NCI-H128 (cell line): ENCODE data around the gene ISG15.
A peak's percentile ranks its signal among the peaks of the same experiment; 100 is the strongest.
"Not testable (repeated sequence)": the region's sequence is repeated elsewhere in the genome, so short reads cannot be mapped to it uniquely, and the experiment has no call there.

Experiments used
- DNase-seq: peaks from one replicate; lab custom pipeline; 2025; ENCODE audit not compliant: unreplicated experiment; lab: John Stamatoyannopoulos, UW

The ISG15 gene

DNA sequence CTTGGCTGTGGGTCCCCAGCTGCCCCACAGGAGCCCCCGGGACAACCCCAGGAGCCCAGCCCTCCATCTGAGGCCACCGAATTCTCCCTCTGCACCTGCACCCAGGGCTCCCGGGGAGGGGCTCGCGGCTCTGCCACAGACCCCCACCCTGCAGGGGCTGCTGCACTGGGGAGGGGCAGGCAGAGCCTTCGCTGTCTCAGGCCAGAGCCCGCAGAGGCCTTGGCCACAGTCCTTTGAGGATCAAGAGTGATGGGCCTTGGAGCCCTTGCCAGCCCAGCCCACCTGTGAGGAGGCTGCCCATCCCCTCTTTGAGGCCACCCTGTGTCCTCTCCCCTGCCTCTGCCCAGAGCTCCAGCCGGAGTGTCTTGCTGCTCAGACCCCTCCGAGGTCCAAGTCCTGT lies 37.9 kb upstream of the ISG15 start:
- no peak for DNase-seq

- peak; percentile 49 for DNase-seq
Measured at GRCh38 chr1:975896-976683, 37.2 kb upstream of the ISG15 start.

DNA sequence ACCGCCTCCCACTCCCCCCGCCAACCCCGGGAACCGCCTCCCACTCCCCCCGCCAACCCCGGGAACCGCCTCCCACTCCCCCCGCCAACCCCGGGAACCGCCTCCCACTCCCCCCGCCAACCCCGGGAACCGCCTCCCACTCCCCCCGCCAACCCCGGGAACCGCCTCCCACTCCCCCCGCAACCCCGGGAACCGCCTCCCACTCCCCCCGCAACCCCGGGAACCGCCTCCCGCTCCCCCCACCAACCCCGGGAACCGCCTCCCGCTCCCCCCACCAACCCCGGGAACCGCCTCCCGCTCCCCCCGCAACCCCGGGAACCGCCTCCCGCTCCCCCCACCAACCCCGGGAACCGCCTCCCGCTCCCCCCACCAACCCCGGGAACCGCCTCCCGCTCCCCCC lies 36.5 kb upstream of the ISG15 start:
- DNase-seq, result not testable (repeated sequence)

DNA sequence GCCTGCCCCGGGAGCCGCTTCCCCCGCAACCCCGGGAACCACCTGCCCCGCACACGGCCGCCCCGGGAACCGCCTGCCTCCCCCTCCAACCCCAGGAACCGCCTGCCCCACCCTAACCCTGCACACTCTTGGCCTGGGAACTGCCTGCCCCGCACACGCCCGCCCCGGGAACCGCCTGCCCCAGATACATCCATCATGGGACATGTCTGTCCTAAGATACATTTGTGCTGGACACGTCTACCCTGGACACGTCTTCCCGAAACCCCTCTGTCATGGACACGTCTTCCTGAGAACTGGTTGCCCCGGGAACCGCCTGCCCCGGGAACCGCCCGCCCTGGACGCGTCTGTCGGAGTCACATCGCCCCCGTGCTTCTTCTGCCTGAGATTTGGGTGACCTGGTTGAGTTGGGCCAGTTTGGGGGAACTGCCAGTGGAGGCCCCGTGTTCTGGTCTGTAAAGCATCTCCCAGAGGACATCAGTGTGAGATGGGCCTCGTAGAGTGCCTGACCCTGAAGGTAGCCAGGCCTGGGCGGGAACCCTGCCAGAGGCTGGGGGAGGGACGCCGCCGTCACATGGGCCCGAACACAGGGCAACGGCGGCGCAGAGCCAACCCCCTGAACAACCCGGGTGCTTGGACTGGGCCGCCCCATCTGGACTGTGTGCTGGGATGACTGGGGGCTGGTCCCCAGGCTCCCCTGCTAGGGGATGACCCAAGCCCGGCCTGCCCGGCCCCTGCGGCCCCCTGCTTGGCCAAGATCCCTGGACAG lies 35.0 kb upstream of the ISG15 start:
- no peak for DNase-seq

DNA sequence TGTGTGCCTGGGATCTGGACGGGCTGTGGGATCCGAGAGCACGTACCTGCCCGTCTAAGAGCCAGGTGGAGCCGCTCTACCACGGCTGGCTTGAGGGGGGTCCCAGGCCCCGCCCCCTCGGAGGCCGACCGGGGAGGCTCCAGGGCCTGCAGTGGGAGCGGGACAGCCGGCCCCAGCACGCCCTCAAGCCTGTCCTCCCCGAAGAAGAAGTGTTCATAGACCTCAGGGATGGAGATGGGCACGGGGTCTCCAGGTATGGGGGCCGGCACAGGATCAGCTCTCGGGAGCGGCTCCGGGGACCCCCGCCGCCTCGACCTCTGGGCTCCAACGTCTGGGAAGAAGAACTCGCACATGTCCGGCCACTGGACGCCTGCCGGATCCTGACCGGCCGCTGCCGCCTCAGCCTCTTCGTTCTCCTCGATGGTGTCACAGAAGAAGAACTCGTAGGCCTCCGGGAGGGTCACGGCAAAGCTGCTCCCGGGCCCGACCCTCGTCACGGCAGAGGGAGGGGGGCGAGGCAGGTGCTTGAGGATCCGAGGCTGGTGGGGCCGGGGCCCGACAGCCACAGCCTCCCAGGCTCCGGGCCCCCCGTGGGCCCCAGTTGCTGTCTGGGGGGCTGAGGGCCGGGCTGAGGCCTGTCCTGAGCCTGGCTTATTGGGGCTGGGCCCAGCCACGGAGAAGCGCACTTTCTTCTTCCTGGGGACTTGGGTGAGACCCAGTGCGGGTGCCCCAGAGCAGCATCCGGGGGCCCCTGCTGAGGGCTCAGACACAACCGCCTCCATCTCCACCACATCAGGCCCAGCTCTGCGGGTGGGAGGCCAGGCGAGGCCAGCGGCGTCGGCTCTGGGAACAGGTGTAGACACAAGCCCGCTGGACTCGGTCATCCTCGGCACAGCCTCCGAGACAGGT lies 34.2 kb upstream of the ISG15 start:
- no peak for DNase-seq

GRCh38 chr1:979744-980072 lies 33.6 kb upstream of the ISG15 start:
- no peak for DNase-seq

DNA sequence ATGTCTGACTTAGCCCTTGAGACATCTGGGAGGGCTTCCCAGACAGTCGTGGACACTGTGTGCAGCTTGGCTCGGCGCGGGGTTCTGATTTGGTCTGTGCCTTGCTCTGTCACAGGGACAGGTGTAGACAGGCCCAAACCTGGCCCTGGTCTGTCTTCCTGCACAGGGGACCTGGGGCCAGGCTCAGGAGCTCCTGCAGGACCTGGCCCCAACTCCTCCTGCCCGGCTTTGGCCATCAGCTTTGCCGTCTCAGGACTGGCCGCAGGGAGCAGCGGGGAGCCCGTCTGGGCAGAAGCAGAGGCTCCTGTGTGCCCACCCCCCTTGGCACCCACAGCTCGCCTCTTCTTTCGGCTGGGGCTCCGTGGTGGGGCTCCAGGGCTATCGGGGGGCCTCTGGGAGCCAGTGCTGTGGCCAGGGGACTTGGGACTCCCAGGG lies 33.1 kb upstream of the ISG15 start:
- no peak for DNase-seq

DNA sequence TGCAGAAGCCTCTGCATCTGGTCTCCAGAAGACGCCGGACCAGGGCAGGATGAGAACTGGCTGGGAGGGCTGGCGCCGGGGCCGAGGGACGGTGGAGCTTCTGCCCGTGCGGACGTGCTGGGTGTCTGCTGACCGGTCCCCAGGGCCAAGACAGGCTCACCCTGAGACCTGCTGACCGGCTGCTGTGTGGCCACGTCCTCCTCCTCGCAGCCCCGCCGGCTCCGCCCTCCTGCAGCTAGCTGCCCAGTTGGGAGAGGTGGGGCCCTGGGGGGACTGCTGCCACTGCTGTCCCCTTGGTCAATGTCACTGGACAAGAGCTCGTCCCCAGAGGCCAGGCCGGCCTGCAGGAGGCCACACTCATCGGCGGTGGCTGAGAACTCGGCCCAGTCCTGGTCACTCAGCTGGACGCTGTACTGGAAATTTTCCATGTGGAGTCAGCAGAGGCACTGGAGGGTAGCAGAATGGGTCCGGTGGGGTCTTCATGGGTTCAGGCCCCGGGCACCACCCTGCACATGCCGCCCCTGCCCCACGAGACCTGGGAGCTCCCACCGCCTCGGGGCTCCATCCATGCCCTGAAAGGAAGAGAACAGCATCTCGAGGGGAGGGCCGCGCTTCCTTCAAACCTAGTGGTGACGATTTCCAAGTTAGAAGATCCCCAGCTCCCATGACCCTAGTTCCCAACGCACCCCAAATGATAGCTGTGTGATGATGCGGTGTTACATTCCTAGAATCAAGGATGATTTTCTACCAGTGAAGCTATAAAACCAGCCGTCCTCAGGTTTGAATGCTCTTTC lies 32.5 kb upstream of the ISG15 start:
- no peak for DNase-seq

GRCh38 chr1:981491-981954 lies 31.8 kb upstream of the ISG15 start:
- no peak for DNase-seq

- DNase-seq, result no peak
Measured at GRCh38 chr1:981955-982558, 31.2 kb upstream of the ISG15 start, which contains the start of gene PERM1. TSS of gene PERM1 (minus strand) at chr1:982093. CDS start at chr1:981029, 1,064 bp downstream.

DNA sequence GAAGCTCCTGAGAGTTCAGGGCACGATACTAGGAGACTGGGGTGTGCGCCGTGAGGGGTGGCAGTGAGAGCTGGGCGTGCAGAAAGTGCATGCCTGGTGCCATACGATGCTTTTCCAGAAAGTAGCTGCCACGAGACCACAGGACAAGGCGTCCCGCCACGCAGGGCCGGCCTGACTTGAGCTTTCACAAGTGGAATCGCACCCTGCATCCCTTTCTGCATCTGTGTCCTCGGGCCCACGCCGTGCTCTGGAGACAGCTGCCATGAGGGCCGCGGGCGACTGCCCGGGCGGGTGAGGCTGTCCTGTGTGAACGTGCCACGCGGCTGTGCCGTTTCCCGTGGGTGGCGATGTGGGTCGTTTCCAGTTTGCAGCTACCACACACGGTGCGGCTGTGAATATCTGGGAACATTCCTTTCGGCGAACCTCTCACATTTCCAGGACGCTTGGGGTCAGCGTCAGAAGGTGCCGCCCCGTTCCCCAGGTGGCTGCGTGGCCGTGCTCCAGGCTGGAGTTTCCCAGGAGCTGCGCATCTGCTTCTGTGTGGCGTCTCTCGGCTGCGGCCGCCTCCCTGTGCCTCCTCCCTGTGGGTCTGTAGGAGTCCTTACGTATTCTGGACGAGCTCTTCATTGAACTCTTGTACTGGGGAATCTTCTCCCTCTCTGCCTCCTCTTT lies 30.4 kb upstream of the ISG15 start:
- no peak for DNase-seq

DNA sequence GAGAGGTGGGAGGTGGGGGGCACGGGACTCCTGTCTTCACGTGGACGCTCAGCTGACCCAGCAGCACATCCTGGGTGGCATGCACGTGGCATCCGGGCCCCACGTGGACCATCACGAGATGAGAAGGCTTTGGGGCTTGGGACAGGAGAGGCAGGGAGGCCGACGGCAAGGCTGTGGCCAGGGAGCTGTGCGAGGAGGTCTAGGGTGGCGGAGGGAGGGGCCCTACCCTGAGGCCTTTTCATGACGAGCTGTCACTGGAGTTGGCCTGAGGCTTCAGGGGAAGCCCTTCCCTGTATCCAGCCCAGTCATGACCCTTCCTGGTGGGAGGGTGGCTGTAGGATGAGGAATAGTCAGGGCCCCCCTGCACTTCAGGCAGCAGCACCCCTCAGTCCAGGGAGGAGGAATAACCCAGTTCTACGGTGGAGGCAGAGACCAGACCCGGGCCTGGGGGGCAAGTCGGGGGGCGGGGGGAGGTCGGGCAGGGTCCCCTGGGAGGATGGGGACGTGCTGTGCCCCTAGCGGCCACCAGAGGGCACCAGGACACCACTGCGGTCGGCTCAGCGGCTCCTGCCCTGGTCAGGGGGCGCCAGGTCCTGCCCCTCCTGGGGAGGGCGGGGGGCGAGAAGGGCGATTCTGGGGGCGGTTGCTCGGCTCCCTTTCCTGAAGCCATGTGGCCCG lies 29.4 kb upstream of the ISG15 start:
- no peak for DNase-seq

DNA sequence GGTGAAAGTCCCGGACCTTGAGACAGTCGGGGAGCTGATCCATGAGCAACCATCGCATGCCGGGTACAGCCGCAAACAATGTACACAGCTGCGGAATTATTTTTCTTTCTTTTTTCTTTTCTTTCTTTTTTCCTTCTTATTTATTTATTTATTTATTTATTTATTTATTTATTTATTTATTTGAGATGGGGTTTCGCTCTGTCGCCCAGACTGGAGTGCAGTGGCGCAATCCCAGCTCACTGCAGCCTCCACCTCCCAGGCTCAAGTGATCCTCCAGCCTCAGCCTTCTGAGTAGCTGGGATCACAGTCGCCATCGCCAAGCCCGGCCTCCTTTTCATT lies 28.9 kb upstream of the ISG15 start:
- no peak for DNase-seq

DNA sequence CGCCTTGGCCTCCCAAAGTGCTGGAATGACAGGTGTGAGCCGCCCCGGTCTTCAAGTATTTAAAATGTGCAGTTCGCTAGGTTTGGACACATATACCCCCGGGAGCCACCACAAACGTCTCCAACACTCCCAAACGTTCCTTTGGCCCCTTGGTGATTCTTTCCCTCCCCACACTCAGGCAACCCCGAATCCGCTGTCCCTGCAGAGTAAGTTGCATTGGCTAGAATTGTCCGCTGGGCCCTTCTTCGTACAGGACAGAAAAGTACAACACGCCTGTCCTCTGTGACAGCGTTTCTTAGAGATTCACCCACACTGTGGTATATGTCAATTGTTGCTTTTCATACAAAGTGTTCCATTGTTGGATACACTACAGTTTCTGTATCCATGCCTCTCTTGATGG lies 28.2 kb upstream of the ISG15 start:
- no peak for DNase-seq

- DNase-seq, result not testable (repeated sequence)
Measured at GRCh38 chr1:988061-988460, 25.2 kb upstream of the ISG15 start.

GRCh38 chr1:991275-991674 lies 22.0 kb upstream of the ISG15 start:
- not testable (repeated sequence) for DNase-seq

DNA sequence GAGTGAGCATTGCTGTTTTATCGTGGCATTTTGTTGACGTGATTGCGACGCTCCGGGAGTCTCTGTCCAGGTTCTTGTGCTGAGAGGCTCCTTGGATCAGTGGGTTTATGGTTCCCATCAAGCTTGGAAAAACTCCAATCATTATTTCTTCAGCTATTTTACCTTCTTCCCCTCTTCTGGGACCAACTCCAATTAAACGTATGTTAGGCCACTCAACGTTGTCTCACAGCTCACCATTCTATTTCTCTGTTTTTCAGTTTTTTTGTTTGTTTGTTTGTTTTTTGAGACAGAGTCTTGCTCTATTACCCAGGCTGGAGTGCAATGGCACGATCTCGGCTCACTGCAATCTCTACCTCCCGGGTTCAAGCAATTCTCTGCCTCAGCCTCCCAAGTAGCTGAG lies 21.4 kb upstream of the ISG15 start:
- no peak for DNase-seq

GRCh38 chr1:992362-992761 lies 20.9 kb upstream of the ISG15 start:
- no peak for DNase-seq

DNA sequence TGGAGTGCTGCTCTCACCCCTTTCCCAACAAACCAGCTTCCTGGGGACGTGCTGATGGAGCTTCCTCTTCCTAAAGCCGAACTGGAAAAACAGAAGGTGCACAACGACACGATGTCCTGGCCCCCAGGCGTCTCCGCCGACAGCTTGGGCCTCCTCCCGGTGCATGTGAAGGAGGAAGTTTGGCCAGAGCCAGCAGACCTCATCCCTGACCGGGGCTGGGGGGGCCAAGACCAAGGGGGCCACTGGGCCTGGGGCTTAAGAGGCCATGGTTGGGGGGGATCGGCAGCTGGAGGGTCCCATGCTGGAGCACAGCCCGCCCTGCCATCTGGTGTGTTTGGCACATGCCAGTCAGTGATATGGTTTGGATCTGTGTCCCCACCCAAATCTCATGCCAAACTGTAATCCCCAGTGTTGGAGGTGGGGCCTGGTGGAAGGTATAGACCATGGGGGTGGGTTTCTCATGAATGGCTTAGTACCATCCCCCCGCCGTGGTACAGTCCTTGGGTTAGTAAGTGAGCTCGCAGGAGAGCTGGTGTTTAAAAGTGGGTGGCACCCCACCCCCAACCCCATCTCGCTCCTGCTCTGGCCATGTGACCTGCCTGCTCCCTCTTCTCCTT lies 19.8 kb upstream of the ISG15 start:
- no peak for DNase-seq
